SH-SY5Y (cell line): ENCODE measurements around the gene CLOCK.

Experiments
- GATA2 ChIP-seq: IDR thresholded peaks from 2 replicates; pipeline ENCODE4 v1.6.1; 2011; ENCODE audit warnings: mild to moderate bottlenecking, low read depth, low read length
- GATA3 ChIP-seq: IDR thresholded peaks from 2 replicates; pipeline ENCODE4 v1.6.1; 2011; ENCODE audit warnings: low read depth, mild to moderate bottlenecking, low read length, moderate library complexity

GRCh38 chr4:55518442-55518841 is 28.3 kb downstream of the CLOCK start:
- TF ChIP-seq GATA2 (no peak), GATA3 (no peak)
